ENCODE measurements around the gene IFNA1.

The IFNA1 gene

DNA sequence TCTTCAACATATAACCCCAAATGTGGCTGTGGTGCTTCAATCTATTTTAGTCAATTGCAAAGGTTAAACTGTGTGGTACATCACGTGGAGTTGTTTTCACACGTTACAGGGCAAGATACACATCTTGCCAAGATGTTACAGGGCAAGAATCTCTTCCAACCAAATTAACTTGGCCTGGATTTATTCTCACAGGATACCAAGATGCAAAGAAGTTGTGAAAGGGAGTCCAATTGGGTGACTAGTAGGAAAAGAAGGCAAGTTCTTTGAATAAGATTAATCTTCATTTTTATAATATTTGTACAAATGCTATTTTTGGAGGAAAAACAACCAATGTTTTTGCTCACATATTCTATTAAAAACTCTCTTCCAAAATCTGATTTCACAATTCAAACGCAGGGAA lies 36.1 kb upstream of the IFNA1 start:
- TF ChIP-seq, protein P1, sequence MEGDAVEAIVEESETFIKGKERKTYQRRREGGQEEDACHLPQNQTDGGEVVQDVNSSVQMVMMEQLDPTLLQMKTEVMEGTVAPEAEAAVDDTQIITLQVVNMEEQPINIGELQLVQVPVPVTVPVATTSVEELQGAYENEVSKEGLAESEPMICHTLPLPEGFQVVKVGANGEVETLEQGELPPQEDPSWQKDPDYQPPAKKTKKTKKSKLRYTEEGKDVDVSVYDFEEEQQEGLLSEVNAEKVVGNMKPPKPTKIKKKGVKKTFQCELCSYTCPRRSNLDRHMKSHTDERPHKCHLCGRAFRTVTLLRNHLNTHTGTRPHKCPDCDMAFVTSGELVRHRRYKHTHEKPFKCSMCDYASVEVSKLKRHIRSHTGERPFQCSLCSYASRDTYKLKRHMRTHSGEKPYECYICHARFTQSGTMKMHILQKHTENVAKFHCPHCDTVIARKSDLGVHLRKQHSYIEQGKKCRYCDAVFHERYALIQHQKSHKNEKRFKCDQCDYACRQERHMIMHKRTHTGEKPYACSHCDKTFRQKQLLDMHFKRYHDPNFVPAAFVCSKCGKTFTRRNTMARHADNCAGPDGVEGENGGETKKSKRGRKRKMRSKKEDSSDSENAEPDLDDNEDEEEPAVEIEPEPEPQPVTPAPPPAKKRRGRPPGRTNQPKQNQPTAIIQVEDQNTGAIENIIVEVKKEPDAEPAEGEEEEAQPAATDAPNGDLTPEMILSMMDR (IDR thresholded peaks at IDR 0.05; ENCODE audit: control insufficient read depth, extremely low read depth, insufficient read depth): no peak
- H3K4me3 ChIP-seq (ENCODE audit: low read depth, low read length): no peak overlapping the region
- no peak for DNase-seq (ENCODE audit: low read depth)

DNA sequence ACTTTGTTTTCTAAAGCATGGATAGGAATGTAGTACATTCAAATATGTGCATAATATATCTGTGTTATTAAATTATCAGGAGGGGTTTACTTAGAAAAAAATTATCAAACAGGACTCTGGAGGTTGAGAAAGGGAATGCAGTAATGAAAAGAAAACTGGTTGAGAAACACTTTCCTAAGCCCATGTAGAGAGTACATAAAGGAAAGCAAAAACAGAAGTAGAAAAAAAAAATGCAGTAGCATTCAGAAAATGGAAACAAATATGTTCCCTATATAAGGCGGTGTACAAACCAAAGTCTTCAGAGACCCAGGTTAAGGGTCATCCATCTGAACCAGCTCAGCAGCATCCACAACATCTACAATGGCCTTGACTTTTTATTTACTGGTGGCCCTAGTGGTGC lies 31.4 kb upstream of the IFNA1 start, which contains the start of gene IFNA8:
Gene IFNA8, plus strand, starts transcription at position 301 of the 400 bp plus-strand sequence. Its CDS starts 60 bp downstream, at position 361.
- H3K4me3 ChIP-seq (ENCODE audit: low read depth, low read length): no peak within 1 kb of the TSS
- no peak for DNase-seq (ENCODE audit: low read depth)
- TF ChIP-seq, protein P1 (IDR thresholded peaks at IDR 0.05; ENCODE audit: control insufficient read depth, extremely low read depth, insufficient read depth): no peak

DNA sequence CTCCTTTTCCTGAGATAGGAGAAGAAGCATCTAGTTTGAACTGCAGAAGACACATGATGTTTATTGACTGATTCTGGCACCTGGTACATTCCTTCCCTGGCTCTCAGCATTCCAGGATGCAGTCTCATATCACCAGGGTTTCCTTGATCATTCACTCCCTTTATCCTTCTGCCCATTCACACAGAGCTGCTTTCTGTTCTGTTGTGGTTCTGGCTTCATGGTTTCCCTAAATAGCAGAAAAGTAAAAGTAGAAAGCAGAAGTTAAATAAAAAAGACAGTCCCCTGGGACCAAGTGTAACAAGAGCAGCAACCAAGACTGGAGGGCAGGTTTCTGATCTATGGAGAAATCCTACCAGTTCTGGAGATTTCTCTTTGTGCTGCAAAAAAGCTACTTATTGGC lies 28.1 kb upstream of the IFNA1 start:
- DNase-seq (ENCODE audit: low read depth): no peak
- TF ChIP-seq, protein P1 (IDR thresholded peaks at IDR 0.05; ENCODE audit: control insufficient read depth, extremely low read depth, insufficient read depth): no peak

DNA sequence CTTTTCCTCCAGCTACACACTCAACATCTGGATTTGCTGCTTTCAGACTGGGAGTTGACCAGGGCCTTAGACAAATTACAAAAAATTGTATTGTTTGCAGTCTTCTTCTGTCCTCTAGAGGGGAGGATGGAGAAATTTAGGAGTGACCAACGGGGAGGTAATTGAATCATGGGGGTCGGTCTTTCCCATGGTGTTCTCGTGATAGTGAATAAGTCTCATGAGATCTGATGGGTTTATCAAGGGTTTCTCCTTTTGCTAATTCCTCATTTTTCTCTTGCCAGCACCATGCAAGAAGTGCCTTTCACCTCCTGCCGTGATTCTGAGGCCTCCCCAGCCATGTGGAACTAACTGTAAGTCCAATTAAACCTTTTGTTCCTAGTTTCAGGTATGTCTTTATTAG lies 27.1 kb upstream of the IFNA1 start:
- TF ChIP-seq, protein P1 (IDR thresholded peaks at IDR 0.05; ENCODE audit: control insufficient read depth, extremely low read depth, insufficient read depth): no peak
- no peak overlapping the region for H3K4me3 ChIP-seq (ENCODE audit: low read depth, low read length)
- DNase-seq (ENCODE audit: low read depth): no peak

More for the DNA sequence above, 28.1 kb upstream of the IFNA1 start:
- H3K4me3 ChIP-seq (ENCODE audit: low read depth, low read length): no peak overlapping the region

DNA sequence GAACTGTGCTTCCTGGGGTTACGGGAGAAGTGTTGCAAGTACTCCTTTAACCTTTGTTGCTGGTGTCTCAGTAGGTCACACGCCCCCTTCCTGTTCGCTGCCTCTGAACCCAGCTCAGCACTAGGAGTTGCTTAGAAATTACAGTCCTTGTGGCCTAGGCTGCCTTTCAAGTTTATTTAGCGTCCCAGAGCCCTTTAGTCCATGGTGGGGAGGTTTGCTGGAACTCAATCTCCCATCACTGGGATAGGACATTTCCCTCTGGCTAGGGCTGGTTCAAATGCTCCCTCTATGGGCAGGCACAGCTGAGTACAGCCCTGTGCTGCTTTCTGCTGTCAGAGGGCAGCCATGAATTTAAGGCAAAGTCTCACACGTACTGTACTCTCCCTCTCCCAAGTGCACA lies 26.6 kb upstream of the IFNA1 start:
- H3K4me3 ChIP-seq (ENCODE audit: low read depth, low read length): no peak overlapping the region
- no peak for DNase-seq (ENCODE audit: low read depth)
- TF ChIP-seq, protein P1 (IDR thresholded peaks at IDR 0.05; ENCODE audit: control insufficient read depth, extremely low read depth, insufficient read depth): peak; percentile 35

DNA sequence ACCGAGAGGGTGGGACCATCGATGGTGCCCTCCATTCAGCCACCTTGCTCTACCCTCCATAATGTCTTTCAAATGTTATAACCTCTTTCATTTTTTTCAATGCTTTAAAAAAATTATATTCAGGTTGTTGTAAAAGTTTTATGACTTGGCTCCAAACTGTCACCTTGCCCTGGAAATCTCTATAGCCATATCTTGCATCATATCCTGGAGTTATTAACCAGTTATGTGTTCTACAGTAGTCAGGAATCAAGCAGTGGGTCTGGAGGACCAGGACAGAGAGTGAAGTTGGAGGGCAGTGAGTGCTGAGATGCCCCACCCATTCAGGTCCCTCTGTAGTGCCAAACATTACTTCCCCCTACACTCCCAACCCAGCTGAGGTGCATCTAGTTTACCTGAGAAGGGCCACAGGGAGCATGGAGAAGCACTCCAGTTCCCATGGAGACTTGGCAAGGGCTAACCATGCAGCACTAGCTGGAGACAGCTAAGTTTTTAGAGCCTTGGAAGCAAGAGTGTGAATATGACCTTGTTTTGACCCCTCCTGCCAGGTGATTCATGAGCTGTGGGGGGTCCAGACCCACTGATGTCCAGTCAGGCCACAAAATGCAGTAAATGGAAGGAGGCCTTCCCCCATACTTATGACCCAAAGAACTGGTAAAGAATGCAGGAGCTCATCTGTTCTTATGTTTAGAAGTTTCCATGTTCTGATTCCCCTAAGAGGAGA lies 25.9 kb upstream of the IFNA1 start:
- DNase-seq (ENCODE audit: low read depth): no peak
- TF ChIP-seq, protein P1 (IDR thresholded peaks at IDR 0.05; ENCODE audit: control insufficient read depth, extremely low read depth, insufficient read depth): no peak
- no peak overlapping the region for H3K4me3 ChIP-seq (ENCODE audit: low read depth, low read length)

Data from LNCaP clone FGC (cell line).